PC-9 (cell line): ENCODE results near the gene DOCK3. TPM values are rescaled to one million over a fixed set of nuclear protein-coding genes. Genes with fewer than 3 reads are reported as not detected.
"Not testable (repeated sequence)": the region's sequence is repeated elsewhere in the genome, so short reads cannot be mapped to it uniquely, and the experiment has no call there.

ENCODE experiments used
- BruUV-seq: library from RNA; stranded (reverse); fragments of 400-500 nt; replicated peaks from 2 replicates; lab custom pipeline; 2021; lab: Mats Ljungman, UMichigan
- CTCF ChIA-PET: fragments of 300-600 bp; sonication (Branson Sonifier 250); formaldehyde crosslinking; loops from one replicate; lab custom pipeline; 2022; ENCODE audit warnings: antibody characterized with exemption; lab: Charles Lee
- POLR2A ChIA-PET: fragments of 300-600 bp; sonication (Branson Sonifier 250); formaldehyde crosslinking; loops from one replicate; lab custom pipeline; 2022; ENCODE audit warnings: antibody characterized with exemption; ENCODE audit not compliant: unreplicated experiment; lab: Charles Lee
- DNase-seq, 2 experiments: peaks; one replicate each; pipeline versions ENCODE4 v3.0.0 to v3.0.0-alpha.2; 2015 to 2022; ENCODE audit warnings: mixed read lengths in 1 of 2
- H2AFZ ChIP-seq: fragments of 200-600 bp; sonication (generic); 2 replicates; pipeline ENCODE4 v1.8.1; 2017; ENCODE audit warnings: antibody characterized with exemption
- H3F3A ChIP-seq: fragments of 200-600 bp; sonication (generic); 2 replicates; pipeline ENCODE4 v1.8.1; 2017; ENCODE audit warnings: antibody characterized with exemption, mild to moderate bottlenecking, low read depth; ENCODE audit not compliant: insufficient read depth
- H3K27ac ChIP-seq: fragments of 200-600 bp; sonication (generic); 2 replicates; pipeline ENCODE4 v1.6.1; 2016; ENCODE audit warnings: mixed run types
- H3K27me3 ChIP-seq: fragments of 200-600 bp; sonication (generic); 2 replicates; pipeline ENCODE4 v1.6.1; 2016; ENCODE audit warnings: low read depth, mixed run types; ENCODE audit not compliant: insufficient read depth
- H3K36me3 ChIP-seq: fragments of 200-600 bp; sonication (generic); 2 replicates; pipeline ENCODE4 v1.6.1; 2016; ENCODE audit warnings: low read depth, mixed run types
- H3K4me1 ChIP-seq: fragments of 200-600 bp; sonication (generic); replicated peaks from 2 replicates; pipeline ENCODE4 v1.6.1; 2016; ENCODE audit warnings: mixed run types; ENCODE audit not compliant: insufficient read depth
- H3K4me2 ChIP-seq: fragments of 200-600 bp; sonication (generic); 2 replicates; pipeline ENCODE4 v1.6.1; 2017; ENCODE audit warnings: mixed run types
- H3K4me3 ChIP-seq: fragments of 200-600 bp; sonication (generic); 2 replicates; pipeline ENCODE4 v1.6.1; 2016; ENCODE audit warnings: mixed run types
- H3K79me2 ChIP-seq: fragments of 200-600 bp; sonication (generic); 2 replicates; pipeline ENCODE4 v1.6.1; 2017; ENCODE audit warnings: low read depth, mixed run types
- H3K9me2 ChIP-seq: fragments of 200-600 bp; sonication (generic); 2 replicates; pipeline ENCODE4 v1.8.1; 2017; ENCODE audit warnings: mild to moderate bottlenecking; ENCODE audit not compliant: insufficient read depth
- H3K9me3 ChIP-seq: fragments of 200-600 bp; sonication (generic); 2 replicates; pipeline ENCODE4 v1.8.1; 2016; ENCODE audit warnings: low read depth; ENCODE audit not compliant: insufficient read depth
- H4K20me1 ChIP-seq: fragments of 200-600 bp; sonication (generic); 2 replicates; pipeline ENCODE4 v1.8.1; 2017; ENCODE audit not compliant: insufficient read depth
- EZH2 ChIP-seq: fragments of 200-600 bp; sonication (generic); IDR thresholded peaks from 2 replicates; pipeline ENCODE4 v1.8.0; 2017; ENCODE audit warnings: antibody characterized with exemption, low read depth
- intact Hi-C: fragments of 100-400 bp; cut with micrococcal nuclease; formaldehyde crosslinking; loops from one replicate; pipeline ENCODE4 v1.10.0; 2022; ENCODE audit not compliant: unreplicated experiment
- total RNA-seq: library from RNA; stranded (reverse); gene quantifications from 2 replicates; pipeline ENCODE4 v1.2.3, GENCODE V29; 2021
- TF ChIP-seq, protein P1 (sequence below): fragments of 200-600 bp; sonication (generic); conservative IDR thresholded peaks from 2 replicates; pipeline ENCODE4 v1.6.1; 2017; ENCODE audit warnings: mixed run types, antibody characterized with exemption, mild to moderate bottlenecking, moderate library complexity

DOCK3 gene
- total RNA-seq, 1 experiment from 2014 or later: 16.9 TPM

- H3K4me1 ChIP-seq: no peaks in the 10 kb centered on the region
- H3K4me3 ChIP-seq: no peak overlapping the region
- no peak overlapping the region for H3K4me2 ChIP-seq
- CTCF ChIA-PET: no interaction called here
- H3K79me2 ChIP-seq: no peaks in the 10 kb centered on the region
- TF ChIP-seq, protein P1, sequence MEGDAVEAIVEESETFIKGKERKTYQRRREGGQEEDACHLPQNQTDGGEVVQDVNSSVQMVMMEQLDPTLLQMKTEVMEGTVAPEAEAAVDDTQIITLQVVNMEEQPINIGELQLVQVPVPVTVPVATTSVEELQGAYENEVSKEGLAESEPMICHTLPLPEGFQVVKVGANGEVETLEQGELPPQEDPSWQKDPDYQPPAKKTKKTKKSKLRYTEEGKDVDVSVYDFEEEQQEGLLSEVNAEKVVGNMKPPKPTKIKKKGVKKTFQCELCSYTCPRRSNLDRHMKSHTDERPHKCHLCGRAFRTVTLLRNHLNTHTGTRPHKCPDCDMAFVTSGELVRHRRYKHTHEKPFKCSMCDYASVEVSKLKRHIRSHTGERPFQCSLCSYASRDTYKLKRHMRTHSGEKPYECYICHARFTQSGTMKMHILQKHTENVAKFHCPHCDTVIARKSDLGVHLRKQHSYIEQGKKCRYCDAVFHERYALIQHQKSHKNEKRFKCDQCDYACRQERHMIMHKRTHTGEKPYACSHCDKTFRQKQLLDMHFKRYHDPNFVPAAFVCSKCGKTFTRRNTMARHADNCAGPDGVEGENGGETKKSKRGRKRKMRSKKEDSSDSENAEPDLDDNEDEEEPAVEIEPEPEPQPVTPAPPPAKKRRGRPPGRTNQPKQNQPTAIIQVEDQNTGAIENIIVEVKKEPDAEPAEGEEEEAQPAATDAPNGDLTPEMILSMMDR: no peak
- TF ChIP-seq EZH2: no peak
- H3K27me3 ChIP-seq: no peaks in the 10 kb centered on the region
- H3F3A ChIP-seq: no peaks in the 10 kb centered on the region
- no peaks in the 10 kb centered on the region for H3K36me3 ChIP-seq
- intact Hi-C loops: no loop called here
- H3K9me3 ChIP-seq: no peaks in the 10 kb centered on the region
- no TSS peak for BruUV-seq
- H2AFZ ChIP-seq: no peak overlapping the region
- no peaks in the 10 kb centered on the region for H3K9me2 ChIP-seq
- POLR2A ChIA-PET: no interaction called here
- no peak for DNase-seq
- no peak overlapping the region for H3K27ac ChIP-seq
- H4K20me1 ChIP-seq: no peaks in the 10 kb centered on the region
These were observed 583.1 kb downstream of the DOCK3 start for GRCh38 chr3:51257870-51258269.

GRCh38 chr3:51264166-51264565 lies 589.4 kb downstream of the DOCK3 start:
- intact Hi-C loops, POLR2A ChIA-PET: not testable (repeated sequence)

DNA sequence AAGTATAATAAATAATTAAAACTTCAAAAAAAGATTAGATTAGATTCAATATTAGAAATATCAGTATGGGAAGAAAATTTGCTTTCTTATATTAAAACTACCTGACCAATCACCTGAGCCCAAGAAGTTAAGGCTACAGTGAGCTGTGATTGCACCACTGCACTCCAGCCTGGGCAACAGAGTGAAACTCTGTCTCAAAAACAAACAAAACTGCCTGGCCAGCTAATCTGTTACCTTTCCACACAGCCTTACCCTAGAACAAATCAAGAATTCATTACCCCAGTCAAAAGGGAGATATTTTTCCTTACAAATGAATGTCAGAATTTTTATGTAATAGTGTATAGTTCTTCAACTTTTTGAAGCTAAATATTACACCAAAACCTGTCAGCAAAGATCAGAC lies 593.4 kb downstream of the DOCK3 start:
- ChIA-PET CTCF (no interaction called here), POLR2A (no interaction called here)
- H3K4me3 ChIP-seq: no peak overlapping the region
- no TSS peak for BruUV-seq
- no peak overlapping the region for H3K27ac ChIP-seq
- H3K4me2 ChIP-seq: no peak overlapping the region
- H3K4me1 ChIP-seq: no peaks in the 10 kb centered on the region
- no peaks in the 10 kb centered on the region for H4K20me1 ChIP-seq
- no peaks in the 10 kb centered on the region for H3K79me2 ChIP-seq
- no peaks in the 10 kb centered on the region for H3F3A ChIP-seq
- no peaks in the 10 kb centered on the region for H3K9me2 ChIP-seq
- H2AFZ ChIP-seq: no peak overlapping the region
- DNase-seq: no peak
- TF ChIP-seq, protein P1: no peak
- no peak for TF ChIP-seq EZH2
- intact Hi-C loops: no loop called here
- H3K36me3 ChIP-seq: no peaks in the 10 kb centered on the region
- no peaks in the 10 kb centered on the region for H3K9me3 ChIP-seq
- H3K27me3 ChIP-seq: no peaks in the 10 kb centered on the region

More at GRCh38 chr3:51264166-51264565, 589.4 kb downstream of the DOCK3 start:
- H3K36me3 ChIP-seq, H3K4me2 ChIP-seq, H3F3A ChIP-seq, DNase-seq, BruUV-seq, H3K79me2 ChIP-seq, CTCF ChIA-PET, H4K20me1 ChIP-seq, H3K27ac ChIP-seq, H3K4me3 ChIP-seq, H3K9me3 ChIP-seq, H3K27me3 ChIP-seq, H2AFZ ChIP-seq, H3K9me2 ChIP-seq, H3K4me1 ChIP-seq: not testable (repeated sequence)

- ChIA-PET CTCF (no interaction called here), POLR2A (no interaction called here)
- Histone ChIP-seq H3K36me3 (no peaks in the 10 kb centered on the region), H3F3A (no peaks in the 10 kb centered on the region), H3K79me2 (no peaks in the 10 kb centered on the region), H3K27me3 (no peaks in the 10 kb centered on the region), H3K4me1 (no peaks in the 10 kb centered on the region), H3K4me3 (no peak overlapping the region), H3K27ac (no peak overlapping the region), H4K20me1 (no peaks in the 10 kb centered on the region), H2AFZ (no peak overlapping the region), H3K4me2 (no peak overlapping the region), H3K9me3 (no peaks in the 10 kb centered on the region), H3K9me2 (no peaks in the 10 kb centered on the region)
- no peak for TF ChIP-seq EZH2
- TF ChIP-seq, protein P1: no peak
- BruUV-seq: no TSS peak
- DNase-seq: no peak
- intact Hi-C loops: no loop called here
These were observed 594.7 kb downstream of the DOCK3 start for GRCh38 chr3:51269466-51269865.
